Activated gamma-delta T cell treated with anti-CD3 and anti-CD28 coated beads, Interleukin-2, amount 50 U/mL, for 16 hours (primary cell): ENCODE data around the gene CTXN3.

Experiments used
- DNase-seq: peaks from one replicate; pipeline ENCODE4 v3.0.0-alpha.2; 2020; ENCODE audit warnings: low read depth

The CTXN3 gene

GRCh38 chr5:127649018-127649439 is at the start of gene CTXN3:
Gene CTXN3, plus strand, starts transcription at chr5:127649082. Its CDS starts 8,440 bp downstream, at chr5:127657522.
- DNase-seq = no peak

DNA sequence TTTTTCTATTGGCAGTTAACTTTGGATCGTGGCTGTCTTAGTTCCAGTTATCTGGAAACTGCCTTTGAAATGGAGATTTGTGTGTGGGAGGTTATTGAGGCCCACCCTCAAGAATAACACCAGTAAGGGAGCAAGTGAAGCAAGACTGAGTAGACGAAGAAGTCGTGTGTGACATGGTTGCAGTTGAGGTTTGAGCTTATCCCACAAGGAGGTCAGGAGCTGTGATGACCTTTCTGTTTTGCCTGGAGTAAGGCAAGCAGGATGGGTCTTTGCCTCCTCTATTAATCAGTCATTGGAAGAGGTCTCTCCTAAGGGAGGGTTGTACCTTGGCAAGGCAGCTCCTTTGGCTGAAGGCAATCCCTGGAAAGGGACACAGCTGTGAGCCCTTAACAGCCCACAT is 49.6 kb upstream of the CTXN3 start:
- no peak for DNase-seq

- no peak for DNase-seq
Measured at GRCh38 chr5:127599847-127600246, 49.0 kb upstream of the CTXN3 start.

DNA sequence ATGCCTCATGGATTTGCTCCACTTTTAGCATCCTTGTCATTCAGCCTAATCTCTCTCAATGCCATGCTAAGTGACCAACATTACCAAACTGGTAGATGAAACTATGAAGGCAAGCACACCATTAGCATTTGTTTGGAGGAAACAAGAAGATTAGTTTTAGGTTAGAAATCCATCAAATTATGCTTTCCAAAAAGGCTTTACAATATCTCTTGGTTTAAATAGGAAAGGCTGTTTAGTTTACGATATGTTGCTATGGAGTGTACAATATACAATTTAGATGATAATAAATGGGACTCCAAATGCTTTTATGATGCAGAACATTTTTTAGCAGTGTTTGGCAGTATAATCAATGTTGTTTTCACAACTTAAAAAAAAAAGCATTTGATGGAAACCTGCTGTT is 47.8 kb upstream of the CTXN3 start:
- DNase-seq = no peak

DNA sequence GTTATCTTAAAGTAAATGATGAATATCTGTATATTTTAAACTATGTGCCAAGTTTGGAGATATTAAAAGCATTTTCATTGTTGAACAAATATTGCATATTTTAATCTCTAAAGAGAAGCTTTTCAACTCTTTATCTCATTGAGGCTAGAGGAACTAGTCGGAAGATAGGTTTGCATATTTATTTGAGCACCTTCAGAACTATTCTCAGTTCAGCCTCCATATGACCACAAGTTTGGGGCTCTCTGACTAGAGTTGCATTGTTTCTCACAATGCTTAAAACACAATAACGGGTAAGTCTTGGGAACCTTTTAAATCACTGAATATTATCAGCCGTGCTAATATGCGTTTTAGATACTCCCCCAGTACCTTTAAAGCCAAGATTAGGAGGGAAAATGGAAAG is 47.3 kb upstream of the CTXN3 start:
- DNase-seq = no peak

GRCh38 chr5:127602481-127602880 is 46.4 kb upstream of the CTXN3 start:
- DNase-seq = no peak

- DNase-seq = no peak
Measured at GRCh38 chr5:127602896-127603844, 45.7 kb upstream of the CTXN3 start.

DNA sequence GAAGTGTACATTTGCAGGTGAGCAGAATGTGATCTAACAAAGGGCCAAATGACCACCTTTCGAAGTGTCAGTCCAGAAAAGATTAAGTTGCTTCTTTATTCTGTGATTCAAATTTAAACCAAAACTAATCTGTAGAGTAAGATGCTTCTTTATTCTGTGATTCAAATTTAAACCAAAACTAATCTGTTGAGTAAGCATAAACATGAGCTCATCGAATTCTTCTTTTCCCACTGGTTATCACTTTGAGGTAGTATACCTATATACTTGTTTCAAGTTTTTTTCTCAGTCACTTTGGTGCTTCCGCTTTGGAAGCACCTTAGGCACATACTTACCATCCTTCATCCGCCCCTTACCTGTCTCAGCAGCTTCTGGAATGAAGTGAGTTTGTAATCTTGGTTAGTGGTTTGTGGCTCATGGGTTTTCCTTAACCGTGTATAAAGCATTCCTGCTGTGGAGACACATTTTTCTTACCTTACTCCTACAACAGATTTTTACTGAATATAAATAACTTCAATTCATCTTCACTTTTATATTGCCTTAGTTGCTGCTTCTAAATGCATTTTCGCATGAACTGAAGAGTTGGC is 40.7 kb upstream of the CTXN3 start:
- DNase-seq = no peak

DNA sequence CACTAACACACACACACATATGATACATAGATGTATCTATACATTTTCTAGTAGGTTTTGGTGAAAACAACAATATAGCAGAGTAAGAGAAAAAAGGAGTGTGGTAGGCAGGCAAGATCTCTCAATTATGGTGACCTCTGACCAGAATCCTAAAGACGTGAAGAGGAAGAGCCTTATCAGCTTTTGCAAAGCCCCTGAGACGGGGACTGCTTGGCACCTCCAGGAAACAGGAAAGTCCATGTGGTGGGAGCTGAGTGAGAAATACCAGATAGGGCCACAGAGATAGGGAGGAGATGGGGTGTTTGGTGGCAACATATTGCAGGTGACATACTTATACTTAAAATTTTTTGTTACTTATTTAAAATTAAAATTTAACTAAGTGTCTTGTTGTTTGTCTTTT is 39.9 kb upstream of the CTXN3 start:
- DNase-seq = no peak

DNA sequence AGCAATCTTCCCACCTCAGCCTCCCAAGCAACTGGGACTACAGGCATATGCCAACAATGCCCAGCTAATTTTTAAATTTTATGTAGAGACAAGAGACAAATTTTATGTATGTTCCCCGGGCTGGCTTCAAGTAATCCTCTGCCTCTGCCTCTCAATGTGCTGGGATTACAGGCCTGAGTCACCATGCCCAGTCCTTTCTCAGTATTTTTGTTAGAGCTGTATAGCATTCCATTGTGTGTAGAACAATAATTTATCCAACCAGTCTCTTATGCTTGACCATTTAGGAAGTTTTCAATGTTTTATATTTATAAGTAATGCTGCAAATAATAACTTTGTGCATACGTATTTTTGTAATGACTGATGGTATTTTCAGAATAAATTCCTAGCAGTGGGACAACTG is 38.9 kb upstream of the CTXN3 start:
- no peak for DNase-seq

- no peak for DNase-seq
Measured at GRCh38 chr5:127612441-127613141, 36.3 kb upstream of the CTXN3 start.

GRCh38 chr5:127615916-127616315 is 33.0 kb upstream of the CTXN3 start:
- DNase-seq = no peak

- no peak for DNase-seq
Measured at GRCh38 chr5:127619908-127620479, 28.9 kb upstream of the CTXN3 start.

DNA sequence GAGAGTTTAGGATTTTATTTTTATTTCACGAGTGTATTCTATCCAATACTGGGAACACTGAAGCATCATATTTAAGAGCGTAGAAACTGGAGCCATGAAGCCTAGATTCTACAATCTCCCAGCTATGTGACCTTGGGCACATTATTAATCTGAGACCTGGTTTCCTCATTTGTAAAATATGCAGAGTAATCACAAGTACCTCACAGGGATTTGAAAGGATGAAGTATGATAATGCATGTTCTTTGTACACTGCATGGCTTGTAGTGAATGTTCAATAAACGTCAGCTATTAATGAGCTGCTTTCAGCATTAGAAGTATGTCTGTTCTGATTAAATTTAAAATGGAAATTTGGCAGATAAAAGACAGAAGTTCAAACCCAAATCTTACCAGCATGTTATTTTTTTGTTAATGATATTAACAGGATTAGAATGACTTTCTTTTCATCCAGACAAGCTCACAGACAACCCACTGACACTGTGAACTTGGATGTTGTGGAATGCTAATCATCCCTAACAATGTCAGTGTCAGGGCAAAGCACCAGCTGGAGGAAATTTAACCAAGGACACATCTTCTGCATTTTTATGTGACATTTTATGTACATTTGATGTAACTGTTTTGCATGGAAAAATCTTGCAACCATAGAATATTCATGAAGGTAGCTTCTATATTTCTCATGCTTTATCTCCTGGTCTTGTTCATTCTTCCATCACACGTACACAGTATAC is 27.1 kb upstream of the CTXN3 start:
- DNase-seq = no peak

DNA sequence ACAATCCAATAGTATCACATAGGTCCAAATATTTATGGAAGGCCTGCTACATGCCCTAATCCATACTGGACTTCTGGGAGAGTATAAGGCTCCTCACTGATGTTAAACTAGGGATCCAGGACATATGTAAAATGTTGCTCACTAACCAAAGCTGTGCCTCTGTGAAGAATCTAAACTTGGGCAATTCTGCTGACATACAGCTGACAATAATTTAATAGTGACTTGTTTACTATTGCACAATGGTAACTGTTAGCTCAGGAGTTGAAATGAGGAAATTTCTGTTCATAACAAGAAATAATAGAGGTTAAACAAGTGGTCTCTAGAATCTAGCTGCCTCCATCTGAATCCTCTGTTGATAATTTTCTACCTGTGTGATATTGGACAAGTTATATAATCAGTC is 14.9 kb upstream of the CTXN3 start:
- no peak for DNase-seq

GRCh38 chr5:127639828-127640227 is 9.1 kb upstream of the CTXN3 start:
- DNase-seq = no peak

DNA sequence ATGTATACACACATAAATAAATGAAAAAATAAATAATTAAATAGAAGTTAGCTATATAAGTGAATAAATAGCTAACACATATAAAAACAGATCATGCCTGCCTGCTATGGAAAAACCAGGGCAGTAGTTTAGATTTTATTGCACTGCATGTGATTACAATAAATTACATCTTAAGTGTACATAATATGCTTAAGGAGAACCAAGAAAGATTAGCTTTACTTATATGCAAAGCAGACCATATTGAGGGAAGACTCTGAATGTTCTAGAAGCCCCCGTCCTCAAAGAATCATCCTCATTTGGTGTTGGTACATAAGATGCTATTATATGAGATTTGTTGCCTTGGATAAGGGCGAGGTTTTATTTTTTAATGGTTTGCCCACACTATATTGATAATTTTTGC is 5.9 kb upstream of the CTXN3 start:
- no peak for DNase-seq

DNA sequence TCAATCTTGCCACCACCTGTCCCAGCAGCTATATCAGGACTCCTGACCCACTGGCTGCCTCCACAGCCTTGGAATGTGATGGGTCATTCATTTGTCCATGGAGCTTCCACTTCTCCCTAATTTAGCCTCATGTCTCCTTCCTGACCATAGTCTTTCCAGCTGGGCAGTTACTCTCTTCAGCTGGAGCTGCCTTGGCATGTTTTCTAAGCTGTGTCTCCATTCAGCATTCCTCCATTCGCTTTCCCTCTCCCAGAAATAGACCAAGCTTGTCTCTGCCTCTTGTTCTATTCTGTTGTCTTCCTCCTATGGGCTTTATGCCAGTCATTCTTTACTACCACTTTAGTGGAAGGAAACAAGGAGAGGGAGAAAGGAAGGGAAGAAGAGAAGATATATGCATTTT is 5.3 kb upstream of the CTXN3 start:
- DNase-seq = no peak

DNA sequence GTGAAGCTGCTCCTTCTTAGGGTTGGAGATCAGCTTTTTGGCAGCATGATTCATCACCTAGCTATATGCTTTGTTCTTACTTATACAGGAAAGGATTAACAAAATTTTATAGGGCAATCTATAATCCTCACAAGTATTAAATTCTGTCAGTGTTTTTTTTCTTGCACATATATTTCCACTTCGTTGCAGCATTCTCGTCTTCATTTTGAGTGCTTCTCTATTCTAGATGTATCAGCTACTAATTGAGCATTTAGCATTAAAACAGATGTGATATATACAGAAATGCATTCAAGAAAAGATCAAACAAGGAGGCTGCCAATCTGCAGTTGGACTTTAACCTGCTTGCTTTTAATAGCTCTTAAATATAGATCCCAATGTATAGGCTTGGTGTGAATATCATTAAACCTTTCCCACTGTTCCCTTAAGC is 3.6 kb upstream of the CTXN3 start:
- no peak for DNase-seq

DNA sequence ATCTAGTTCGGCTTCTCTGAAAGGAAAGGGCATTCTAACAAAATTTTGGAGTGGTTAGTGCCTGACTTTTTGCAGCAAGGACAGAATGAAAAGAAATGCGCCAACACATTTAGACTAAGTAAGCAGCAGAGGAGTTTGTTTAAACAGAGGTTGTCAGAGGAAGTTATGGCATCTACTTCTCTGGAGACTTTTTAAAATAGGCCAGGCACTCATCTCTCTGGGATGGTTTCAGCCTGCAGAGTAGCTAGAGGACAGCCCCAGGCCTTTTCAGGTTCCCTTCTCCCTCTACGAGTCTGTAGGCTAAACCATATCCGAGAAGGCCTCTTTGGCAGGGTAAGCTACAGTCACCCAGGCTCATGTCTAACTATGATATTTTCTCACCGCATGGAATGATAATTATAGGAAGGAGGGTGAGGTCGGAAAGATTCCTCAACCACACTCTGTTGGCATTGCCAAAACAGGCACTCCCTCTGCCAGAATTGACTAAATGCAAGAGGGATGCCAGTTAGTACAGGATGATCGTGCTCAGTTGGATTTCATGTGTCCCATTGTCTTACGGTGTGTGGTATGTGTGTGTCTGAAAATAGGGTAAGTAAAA is 1.4 kb upstream of the CTXN3 start:
- no peak for DNase-seq

DNA sequence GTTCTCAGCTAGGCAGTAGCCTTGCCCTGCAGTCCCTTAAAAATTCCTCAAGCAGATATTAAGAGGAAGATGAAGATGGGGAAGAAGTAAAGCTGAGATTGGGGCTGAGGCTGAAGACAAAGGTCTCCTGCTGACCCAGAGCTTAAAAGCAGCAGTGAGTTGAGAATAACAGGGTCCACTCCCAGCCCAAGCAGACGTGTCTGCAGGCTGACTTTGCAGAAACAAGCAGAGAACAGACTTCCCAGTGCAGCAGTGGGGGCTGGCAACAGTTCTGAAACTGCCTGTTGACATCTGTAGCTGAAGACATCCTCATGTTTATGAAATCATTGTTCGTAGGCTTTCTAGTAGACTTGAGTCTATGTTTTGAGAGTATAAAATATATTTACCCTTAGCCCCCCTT is 1.1 kb downstream of the CTXN3 start:
- no peak for DNase-seq

GRCh38 chr5:127650649-127651048 is 1.8 kb downstream of the CTXN3 start:
- DNase-seq = no peak
